ENCODE data around the gene CHPT1.

- TF ChIP-seq POLR2AphosphoS5 (IDR thresholded peaks at IDR 0.05; ENCODE audit: borderline replicate concordance, low read depth, low read length) (no peak), EZH2 (IDR thresholded peaks at IDR 0.05) (no peak)
Observed at GRCh38 chr12:101671833-101672232, 25.6 kb upstream of the CHPT1 start.
